Fibroblast of skin of right biceps (primary cell): ENCODE data around the gene MACROD2.
A peak's percentile ranks its signal among the peaks of the same experiment; 100 is the strongest.

Source experiments
- DNase-seq: peaks from one replicate; pipeline ENCODE4 v3.0.0-alpha.2; 2013

The MACROD2 gene

GRCh38 chr20:15256676-15257568 is 1261.6 kb downstream of the MACROD2 start:
- DNase-seq: no peak

DNA sequence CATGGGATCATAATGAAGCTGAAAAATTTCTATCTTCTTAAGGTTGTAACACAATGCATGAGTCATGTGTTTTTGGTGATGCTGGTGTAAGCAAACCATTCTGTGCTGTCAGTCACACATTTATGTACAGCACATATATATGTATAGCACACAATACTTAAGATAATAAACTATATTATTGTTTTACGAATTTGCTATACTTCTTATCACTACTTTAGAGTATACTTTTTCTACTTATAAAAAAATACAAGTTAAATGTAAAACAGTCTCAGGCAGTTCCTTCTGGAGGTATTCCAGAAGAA is 1262.2 kb downstream of the MACROD2 start:
- DNase-seq: no peak

GRCh38 chr20:15265581-15266309 is 1270.4 kb downstream of the MACROD2 start:
- no peak for DNase-seq

DNA sequence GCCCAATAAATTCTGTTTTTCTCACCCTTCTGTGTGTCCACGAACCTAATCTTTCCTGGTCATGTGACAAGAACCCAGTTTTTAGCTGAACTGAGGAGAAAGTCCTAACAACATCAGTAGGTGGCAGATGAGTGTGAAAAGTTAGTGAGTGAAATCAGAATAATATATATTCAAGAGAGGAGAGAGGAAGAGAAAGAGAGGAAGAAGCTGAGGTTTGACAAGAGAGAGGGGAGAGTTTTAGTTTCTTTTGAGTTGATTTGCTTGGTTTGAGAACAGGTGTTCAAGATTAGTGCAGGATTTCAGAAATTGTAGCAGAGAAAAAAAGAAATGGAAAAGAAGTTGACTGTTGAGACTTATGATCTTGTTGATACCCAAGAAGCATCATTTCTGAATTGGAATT is 1272.6 kb downstream of the MACROD2 start:
- DNase-seq: no peak

DNA sequence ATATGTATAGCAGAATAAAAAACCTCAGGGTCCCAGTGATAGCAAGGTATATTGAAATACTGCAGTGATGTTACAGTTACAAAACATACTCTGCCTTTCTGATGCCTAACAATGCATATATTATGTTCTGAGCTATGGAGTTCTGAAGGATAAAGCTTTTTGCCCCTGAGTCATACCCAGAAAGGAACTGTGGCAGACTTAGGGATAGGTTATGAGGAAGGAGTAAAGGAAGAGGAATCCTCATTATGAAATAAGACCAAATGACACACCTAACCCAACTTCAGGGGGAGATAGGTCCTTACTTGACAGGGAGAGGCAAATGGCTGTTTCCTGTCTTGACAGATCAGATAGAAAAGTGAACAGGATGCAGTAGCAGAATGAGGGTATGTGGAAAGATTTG is 1282.7 kb downstream of the MACROD2 start:
- DNase-seq: no peak

DNA sequence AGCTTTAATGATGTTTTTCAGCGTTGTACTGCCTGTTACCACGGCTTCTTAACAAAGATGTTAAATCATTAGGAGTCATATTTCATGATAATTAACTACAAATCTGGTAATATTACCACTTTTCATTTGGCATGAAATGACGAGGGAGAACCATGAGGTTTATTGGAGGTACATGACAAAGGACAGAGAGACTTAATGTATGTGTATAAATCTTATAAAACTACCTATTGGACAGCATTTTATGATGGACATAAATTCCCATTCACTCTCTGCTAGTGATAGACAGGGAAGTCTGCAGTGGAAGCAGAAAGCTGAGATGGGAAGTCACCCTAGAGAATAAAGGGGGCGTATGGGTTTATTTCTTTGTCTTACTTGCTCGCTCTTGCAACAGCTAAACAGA is 1292.0 kb downstream of the MACROD2 start:
- DNase-seq: no peak

- no peak for DNase-seq
Measured at GRCh38 chr20:15288106-15288505, 1292.8 kb downstream of the MACROD2 start.

DNA sequence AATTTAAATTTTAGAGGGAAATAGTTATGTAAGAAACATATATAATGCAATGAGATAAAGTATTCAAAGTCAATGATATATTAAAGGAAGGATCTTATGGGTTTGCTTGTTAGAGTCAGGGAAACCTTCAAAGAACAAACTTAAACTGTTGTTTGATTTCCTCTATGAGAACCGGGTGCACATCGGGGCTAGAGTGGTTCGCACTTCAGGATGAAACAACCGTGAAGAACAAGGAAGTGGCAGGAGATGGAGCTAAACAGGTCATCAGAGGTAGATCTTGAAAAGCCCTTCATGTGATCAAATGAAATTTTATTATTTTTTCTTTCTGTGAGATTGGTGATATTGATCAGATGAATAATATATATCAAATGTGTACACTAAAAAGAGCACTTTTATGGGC is 1294.0 kb downstream of the MACROD2 start:
- DNase-seq: no peak

- DNase-seq: no peak
Measured at GRCh38 chr20:15292405-15292804, 1297.1 kb downstream of the MACROD2 start.

DNA sequence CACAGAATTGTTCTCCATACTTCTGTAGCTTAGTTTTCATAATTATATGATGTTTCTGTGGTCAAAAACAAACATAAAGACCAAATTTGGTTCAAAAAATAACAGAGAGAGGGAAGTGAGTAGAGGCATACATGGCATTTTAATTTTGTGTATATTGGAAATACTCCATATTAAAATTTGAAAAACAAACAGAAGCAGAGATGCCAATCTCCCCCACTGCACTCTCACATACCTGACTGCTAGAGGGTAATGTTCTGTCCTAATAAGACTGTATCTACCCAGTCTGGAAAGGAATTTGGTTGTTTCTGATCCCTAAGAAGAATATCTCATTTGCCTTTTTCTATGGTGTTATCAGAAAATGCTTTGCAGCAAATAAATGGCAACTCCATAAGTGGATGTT is 1301.1 kb downstream of the MACROD2 start:
- DNase-seq: no peak

- DNase-seq: peak; percentile 11
Measured at GRCh38 chr20:15297059-15297875, 1302.0 kb downstream of the MACROD2 start.

GRCh38 chr20:15302075-15302474 is 1306.8 kb downstream of the MACROD2 start:
- no peak for DNase-seq

DNA sequence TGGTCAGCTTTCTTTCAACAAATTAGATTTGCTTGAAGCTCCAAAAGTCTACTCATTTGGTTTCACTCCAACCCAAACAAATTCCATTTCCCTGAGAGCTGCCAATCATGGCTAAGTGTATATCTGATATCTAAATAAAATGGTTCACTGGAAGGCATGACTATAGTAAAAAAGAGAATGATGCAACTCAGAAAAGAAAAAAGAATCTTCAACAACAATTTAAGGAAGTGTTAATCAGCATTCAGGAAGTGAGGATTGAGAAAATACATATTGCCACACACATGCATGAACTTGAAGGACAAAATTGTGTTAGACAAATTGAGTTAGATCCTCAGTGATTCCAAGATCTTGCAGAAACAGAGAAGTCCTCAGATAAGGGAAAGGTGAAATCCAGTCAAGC is 1315.0 kb downstream of the MACROD2 start:
- peak; percentile 4 for DNase-seq

DNA sequence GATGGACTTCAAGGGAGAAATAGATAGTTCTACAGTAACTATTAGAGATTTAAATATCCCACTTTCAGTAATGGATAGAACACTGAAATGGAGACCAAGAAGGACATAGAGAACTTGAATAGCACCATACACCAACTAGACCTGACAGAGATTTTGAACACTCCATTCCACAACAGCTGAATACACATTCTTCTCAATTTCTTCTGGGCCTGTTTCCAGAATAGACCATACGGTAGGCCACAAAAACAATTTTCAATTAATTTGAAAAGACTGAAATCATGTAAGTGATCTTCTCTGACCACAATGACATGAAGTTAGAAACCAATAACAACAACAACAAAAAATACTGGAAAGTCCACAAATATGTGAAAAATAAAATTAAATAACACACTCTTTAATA is 1321.2 kb downstream of the MACROD2 start:
- DNase-seq: no peak

- no peak for DNase-seq
Measured at GRCh38 chr20:15317546-15318232, 1322.4 kb downstream of the MACROD2 start.

GRCh38 chr20:15318682-15319081 is 1323.4 kb downstream of the MACROD2 start:
- DNase-seq: no peak

GRCh38 chr20:15319439-15319838 is 1324.1 kb downstream of the MACROD2 start:
- DNase-seq: no peak

- peak; percentile 2 for DNase-seq
Measured at GRCh38 chr20:15320941-15321340, 1325.6 kb downstream of the MACROD2 start.

DNA sequence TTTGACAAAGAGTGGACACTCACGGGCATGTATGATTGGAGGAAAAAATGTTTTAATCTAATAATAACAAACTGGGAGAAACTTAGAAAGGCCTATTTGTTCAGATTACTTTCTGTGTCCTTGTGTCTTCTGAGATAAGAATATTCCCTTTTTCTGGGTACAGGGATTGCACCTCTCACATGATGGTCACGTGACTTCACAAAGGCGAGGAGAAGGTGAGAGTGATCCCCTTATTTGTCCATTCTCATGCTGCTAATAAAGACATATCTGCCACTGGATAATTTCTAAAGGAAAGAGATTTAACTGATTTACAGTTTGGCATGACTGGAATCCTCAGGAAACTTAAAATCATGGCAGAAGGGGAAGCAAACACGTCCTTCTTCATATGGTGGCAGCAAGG is 1331.8 kb downstream of the MACROD2 start:
- no peak for DNase-seq

GRCh38 chr20:15328084-15328483 is 1332.8 kb downstream of the MACROD2 start:
- DNase-seq: no peak

DNA sequence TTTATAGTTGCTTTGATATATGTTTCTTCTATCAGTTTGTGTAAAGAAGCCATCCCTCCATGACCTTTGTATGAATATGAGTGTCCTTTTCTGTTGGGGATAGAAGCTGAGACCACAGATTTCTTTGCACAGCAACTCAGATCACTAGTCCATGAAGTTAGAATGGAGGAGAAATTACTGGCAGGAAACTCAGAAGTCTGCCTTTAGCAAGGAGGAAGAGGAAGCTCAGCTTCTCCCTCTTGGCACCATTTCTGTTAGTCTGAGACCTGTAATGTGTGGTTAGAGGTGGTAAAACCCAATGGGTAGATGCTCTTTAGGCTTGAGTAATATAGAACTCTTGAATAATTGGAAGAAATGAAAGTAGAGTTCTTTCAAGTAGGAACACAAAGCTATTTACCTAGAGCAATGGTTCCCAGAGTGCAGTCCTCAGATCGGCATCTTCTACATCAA is 1337.4 kb downstream of the MACROD2 start:
- DNase-seq: no peak

DNA sequence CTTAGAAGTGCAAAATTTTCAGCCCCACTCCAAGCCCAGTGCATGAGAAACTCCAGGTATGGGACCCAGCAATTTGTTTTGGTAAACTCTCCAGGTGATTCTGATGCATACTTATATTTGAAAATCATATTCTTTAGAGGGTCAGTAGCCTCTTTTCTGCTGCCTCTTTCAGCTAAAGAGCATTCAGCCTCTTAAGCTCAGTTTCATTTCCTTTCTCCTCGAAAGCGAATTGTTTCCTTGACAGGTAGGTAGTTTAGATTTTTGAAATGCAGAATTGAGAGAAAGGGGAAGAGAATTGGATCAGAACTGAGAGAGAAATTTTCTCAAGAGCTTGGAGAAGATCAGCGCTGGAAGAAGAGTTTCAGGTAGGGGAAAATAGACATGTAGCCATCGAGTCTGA is 1337.9 kb downstream of the MACROD2 start:
- no peak for DNase-seq

- no peak for DNase-seq
Measured at GRCh38 chr20:15336011-15336410, 1340.7 kb downstream of the MACROD2 start.
